Measurements from ENCODE around the gene PAK1.

PAK1 gene

GRCh38 chr11:77322926-77323590 is 150.8 kb downstream of the PAK1 start:
- H3K9me3 ChIP-seq (ENCODE audit: insufficient read depth, low read depth, low read length): no peaks in the 10 kb centered on the region
- no peak overlapping the region for H3K27ac ChIP-seq (ENCODE audit: low read depth, low read length)
- H3K4me3 ChIP-seq (ENCODE audit: low read length): no peak overlapping the region
- H3K36me3 ChIP-seq (ENCODE audit: insufficient read depth, low read length): peaks cover 53% of the 10 kb centered on the region
- 92% methylated on average over 1 of the region's 2 CpGs for WGBS
- no peak overlapping the region for H3K9ac ChIP-seq (ENCODE audit: low read depth, low read length)
- no peaks in the 10 kb centered on the region for H3K27me3 ChIP-seq (ENCODE audit: insufficient read depth, low read length)
- H3K4me1 ChIP-seq (ENCODE audit: insufficient read depth, low read length): no peaks in the 10 kb centered on the region

- WGBS: 98% methylated on average over 2 of the region's 2 CpGs
- H3K36me3 ChIP-seq (ENCODE audit: insufficient read depth, low read length): peaks cover 53% of the 10 kb centered on the region
- no peaks in the 10 kb centered on the region for H3K27me3 ChIP-seq (ENCODE audit: insufficient read depth, low read length)
- no peak overlapping the region for H3K4me3 ChIP-seq (ENCODE audit: low read length)
- no peak overlapping the region for H3K9ac ChIP-seq (ENCODE audit: low read depth, low read length)
- no peaks in the 10 kb centered on the region for H3K4me1 ChIP-seq (ENCODE audit: insufficient read depth, low read length)
- H3K27ac ChIP-seq (ENCODE audit: low read depth, low read length): no peak overlapping the region
- no peaks in the 10 kb centered on the region for H3K9me3 ChIP-seq (ENCODE audit: insufficient read depth, low read depth, low read length)
These were observed 151.4 kb downstream of the PAK1 start for GRCh38 chr11:77322506-77322905.

GRCh38 chr11:77320351-77320750 is 153.5 kb downstream of the PAK1 start:
- no peaks in the 10 kb centered on the region for H3K27me3 ChIP-seq (ENCODE audit: insufficient read depth, low read length)
- H3K27ac ChIP-seq (ENCODE audit: low read depth, low read length): no peak overlapping the region
- no peaks in the 10 kb centered on the region for H3K9me3 ChIP-seq (ENCODE audit: insufficient read depth, low read depth, low read length)
- H3K4me3 ChIP-seq (ENCODE audit: low read length): no peak overlapping the region
- H3K9ac ChIP-seq (ENCODE audit: low read depth, low read length): no peak overlapping the region
- 100% methylated on average over 1 of the region's 1 CpG for WGBS
- no peaks in the 10 kb centered on the region for H3K4me1 ChIP-seq (ENCODE audit: insufficient read depth, low read length)
- H3K36me3 ChIP-seq (ENCODE audit: insufficient read depth, low read length): peaks cover 41% of the 10 kb centered on the region

GRCh38 chr11:77318600-77318999 is 155.3 kb downstream of the PAK1 start:
- no peak overlapping the region for H3K27ac ChIP-seq (ENCODE audit: low read depth, low read length)
- 88% methylated on average over 2 of the region's 2 CpGs for WGBS

GRCh38 chr11:77316733-77317342 is 157.1 kb downstream of the PAK1 start:
- Histone ChIP-seq H3K9me3 (ENCODE audit: insufficient read depth, low read depth, low read length) (no peaks in the 10 kb centered on the region), H3K27ac (ENCODE audit: low read depth, low read length) (no peak overlapping the region), H3K9ac (ENCODE audit: low read depth, low read length) (no peak overlapping the region), H3K36me3 (ENCODE audit: insufficient read depth, low read length) (peaks cover 8% of the 10 kb centered on the region), H3K4me3 (ENCODE audit: low read length) (no peak overlapping the region), H3K27me3 (ENCODE audit: insufficient read depth, low read length) (no peaks in the 10 kb centered on the region), H3K4me1 (ENCODE audit: insufficient read depth, low read length) (no peaks in the 10 kb centered on the region)
- WGBS: 92% methylated on average over 4 of the region's 5 CpGs

More at GRCh38 chr11:77318600-77318999, 155.3 kb downstream of the PAK1 start:
- Histone ChIP-seq H3K4me1 (ENCODE audit: insufficient read depth, low read length) (no peaks in the 10 kb centered on the region), H3K9me3 (ENCODE audit: insufficient read depth, low read depth, low read length) (no peaks in the 10 kb centered on the region), H3K4me3 (ENCODE audit: low read length) (no peak overlapping the region), H3K36me3 (ENCODE audit: insufficient read depth, low read length) (peaks cover 26% of the 10 kb centered on the region), H3K9ac (ENCODE audit: low read depth, low read length) (no peak overlapping the region), H3K27me3 (ENCODE audit: insufficient read depth, low read length) (no peaks in the 10 kb centered on the region)

- Histone ChIP-seq H3K9ac (ENCODE audit: low read depth, low read length) (no peak overlapping the region), H3K27ac (ENCODE audit: low read depth, low read length) (no peak overlapping the region), H3K4me3 (ENCODE audit: low read length) (no peak overlapping the region), H3K4me1 (ENCODE audit: insufficient read depth, low read length) (no peaks in the 10 kb centered on the region), H3K36me3 (ENCODE audit: insufficient read depth, low read length) (no peaks in the 10 kb centered on the region), H3K27me3 (ENCODE audit: insufficient read depth, low read length) (no peaks in the 10 kb centered on the region), H3K9me3 (ENCODE audit: insufficient read depth, low read depth, low read length) (no peaks in the 10 kb centered on the region)
These were observed 161.8 kb downstream of the PAK1 start for GRCh38 chr11:77312107-77312506.

- Histone ChIP-seq H3K4me3 (ENCODE audit: low read length) (no peak overlapping the region), H3K27ac (ENCODE audit: low read depth, low read length) (no peak overlapping the region), H3K4me1 (ENCODE audit: insufficient read depth, low read length) (no peaks in the 10 kb centered on the region), H3K9me3 (ENCODE audit: insufficient read depth, low read depth, low read length) (no peaks in the 10 kb centered on the region), H3K9ac (ENCODE audit: low read depth, low read length) (no peak overlapping the region), H3K27me3 (ENCODE audit: insufficient read depth, low read length) (no peaks in the 10 kb centered on the region), H3K36me3 (ENCODE audit: insufficient read depth, low read length) (no peaks in the 10 kb centered on the region)
- 94% methylated on average over 3 of the region's 3 CpGs for WGBS
These were observed 162.2 kb downstream of the PAK1 start for GRCh38 chr11:77311701-77312100.

GRCh38 chr11:77310721-77311120 is 163.2 kb downstream of the PAK1 start:
- Histone ChIP-seq H3K27ac (ENCODE audit: low read depth, low read length) (no peak overlapping the region), H3K9me3 (ENCODE audit: insufficient read depth, low read depth, low read length) (no peaks in the 10 kb centered on the region), H3K36me3 (ENCODE audit: insufficient read depth, low read length) (no peaks in the 10 kb centered on the region), H3K27me3 (ENCODE audit: insufficient read depth, low read length) (no peaks in the 10 kb centered on the region), H3K4me1 (ENCODE audit: insufficient read depth, low read length) (no peaks in the 10 kb centered on the region), H3K4me3 (ENCODE audit: low read length) (no peak overlapping the region), H3K9ac (ENCODE audit: low read depth, low read length) (no peak overlapping the region)
- 86% methylated on average over 5 of the region's 5 CpGs for WGBS

- H3K4me3 ChIP-seq (ENCODE audit: low read length): no peak overlapping the region
- H3K4me1 ChIP-seq (ENCODE audit: insufficient read depth, low read length): no peaks in the 10 kb centered on the region
- H3K9me3 ChIP-seq (ENCODE audit: insufficient read depth, low read depth, low read length): no peaks in the 10 kb centered on the region
- H3K9ac ChIP-seq (ENCODE audit: low read depth, low read length): no peak overlapping the region
- H3K36me3 ChIP-seq (ENCODE audit: insufficient read depth, low read length): no peaks in the 10 kb centered on the region
- 84% methylated on average over 4 of the region's 5 CpGs for WGBS
- H3K27me3 ChIP-seq (ENCODE audit: insufficient read depth, low read length): no peaks in the 10 kb centered on the region
- H3K27ac ChIP-seq (ENCODE audit: low read depth, low read length): no peak overlapping the region
These were observed 164.4 kb downstream of the PAK1 start for GRCh38 chr11:77309401-77310085.

GRCh38 chr11:77308838-77309237 is 165.1 kb downstream of the PAK1 start:
- H3K27me3 ChIP-seq (ENCODE audit: insufficient read depth, low read length): no peaks in the 10 kb centered on the region
- no peak overlapping the region for H3K27ac ChIP-seq (ENCODE audit: low read depth, low read length)
- no peaks in the 10 kb centered on the region for H3K36me3 ChIP-seq (ENCODE audit: insufficient read depth, low read length)
- H3K9me3 ChIP-seq (ENCODE audit: insufficient read depth, low read depth, low read length): no peaks in the 10 kb centered on the region
- 0 out of 2 replicates have a peak, but pooled peaks cover 2% of the 10 kb centered on the region for H3K4me1 ChIP-seq (ENCODE audit: insufficient read depth, low read length)
- no peak overlapping the region for H3K4me3 ChIP-seq (ENCODE audit: low read length)
- H3K9ac ChIP-seq (ENCODE audit: low read depth, low read length): no peak overlapping the region

GRCh38 chr11:77303328-77303727 is 170.6 kb downstream of the PAK1 start:
- H3K9me3 ChIP-seq (ENCODE audit: insufficient read depth, low read depth, low read length): no peaks in the 10 kb centered on the region
- H3K27me3 ChIP-seq (ENCODE audit: insufficient read depth, low read length): no peaks in the 10 kb centered on the region
- no peak overlapping the region for H3K9ac ChIP-seq (ENCODE audit: low read depth, low read length)
- no peaks in the 10 kb centered on the region for H3K36me3 ChIP-seq (ENCODE audit: insufficient read depth, low read length)
- H3K4me1 ChIP-seq (ENCODE audit: insufficient read depth, low read length): 0 out of 2 replicates have a peak, but pooled peaks cover 6% of the 10 kb centered on the region
- no peak overlapping the region for H3K27ac ChIP-seq (ENCODE audit: low read depth, low read length)
- WGBS: 79% methylated on average over 2 of the region's 2 CpGs
- no peak overlapping the region for H3K4me3 ChIP-seq (ENCODE audit: low read length)
